Astrocyte of the cerebellum (primary cell): Measurements from ENCODE around the gene SCGN.

Experiments
- DNase-seq: peaks from one replicate; pipeline ENCODE4 v3.0.0-alpha.2; 2011; ENCODE audit warnings: low read depth
- H3K4me3 ChIP-seq: 2 replicates; pipeline ENCODE4 v1.5.1; 2011; ENCODE audit warnings: mild to moderate bottlenecking, low read depth, low read length, moderate library complexity
- in situ Hi-C: cut with HindIII; loops from 2 replicates; pipeline ENCODE4 v1.10.0; 2017; ENCODE audit warnings: low sequenced_read_pairs
- TF ChIP-seq, protein P1 (sequence below): IDR thresholded peaks from 2 replicates; pipeline ENCODE4 v1.5.1; 2012; ENCODE audit warnings: low read length, low read depth, moderate library complexity, mild to moderate bottlenecking; ENCODE audit errors: missing control alignments

The SCGN gene, protein sequence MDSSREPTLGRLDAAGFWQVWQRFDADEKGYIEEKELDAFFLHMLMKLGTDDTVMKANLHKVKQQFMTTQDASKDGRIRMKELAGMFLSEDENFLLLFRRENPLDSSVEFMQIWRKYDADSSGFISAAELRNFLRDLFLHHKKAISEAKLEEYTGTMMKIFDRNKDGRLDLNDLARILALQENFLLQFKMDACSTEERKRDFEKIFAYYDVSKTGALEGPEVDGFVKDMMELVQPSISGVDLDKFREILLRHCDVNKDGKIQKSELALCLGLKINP

DNA sequence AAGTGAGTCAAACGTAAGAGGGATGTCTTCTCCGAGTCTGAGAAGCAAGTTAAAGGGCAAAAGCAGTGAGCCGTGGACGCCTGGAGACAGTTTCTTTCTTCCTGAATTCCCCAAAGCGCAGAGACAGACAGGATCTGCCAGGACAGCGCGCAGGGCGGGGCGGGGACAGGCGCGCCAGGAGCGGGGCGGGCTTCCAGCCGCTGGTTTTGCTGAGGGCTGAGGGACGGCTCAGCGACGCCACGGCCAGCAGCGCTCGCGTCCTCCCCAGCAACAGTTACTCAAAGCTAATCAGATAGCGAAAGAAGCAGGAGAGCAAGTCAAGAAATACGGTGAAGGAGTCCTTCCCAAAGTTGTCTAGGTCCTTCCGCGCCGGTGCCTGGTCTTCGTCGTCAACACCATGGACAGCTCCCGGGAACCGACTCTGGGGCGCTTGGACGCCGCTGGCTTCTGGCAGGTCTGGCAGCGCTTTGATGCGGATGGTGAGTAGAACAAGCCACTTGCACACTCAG, at the start of gene SCGN:
Gene SCGN, plus strand, starts transcription at position 209 of the 509 bp plus-strand sequence. Its CDS starts 189 bp downstream, at position 398.
- in situ Hi-C loops, result no loop called here
- H3K4me3 ChIP-seq, result peak within 1 kb of the TSS; percentile 11
- peak; percentile 42 for DNase-seq
- TF ChIP-seq, protein P1, sequence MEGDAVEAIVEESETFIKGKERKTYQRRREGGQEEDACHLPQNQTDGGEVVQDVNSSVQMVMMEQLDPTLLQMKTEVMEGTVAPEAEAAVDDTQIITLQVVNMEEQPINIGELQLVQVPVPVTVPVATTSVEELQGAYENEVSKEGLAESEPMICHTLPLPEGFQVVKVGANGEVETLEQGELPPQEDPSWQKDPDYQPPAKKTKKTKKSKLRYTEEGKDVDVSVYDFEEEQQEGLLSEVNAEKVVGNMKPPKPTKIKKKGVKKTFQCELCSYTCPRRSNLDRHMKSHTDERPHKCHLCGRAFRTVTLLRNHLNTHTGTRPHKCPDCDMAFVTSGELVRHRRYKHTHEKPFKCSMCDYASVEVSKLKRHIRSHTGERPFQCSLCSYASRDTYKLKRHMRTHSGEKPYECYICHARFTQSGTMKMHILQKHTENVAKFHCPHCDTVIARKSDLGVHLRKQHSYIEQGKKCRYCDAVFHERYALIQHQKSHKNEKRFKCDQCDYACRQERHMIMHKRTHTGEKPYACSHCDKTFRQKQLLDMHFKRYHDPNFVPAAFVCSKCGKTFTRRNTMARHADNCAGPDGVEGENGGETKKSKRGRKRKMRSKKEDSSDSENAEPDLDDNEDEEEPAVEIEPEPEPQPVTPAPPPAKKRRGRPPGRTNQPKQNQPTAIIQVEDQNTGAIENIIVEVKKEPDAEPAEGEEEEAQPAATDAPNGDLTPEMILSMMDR, result no peak

DNA sequence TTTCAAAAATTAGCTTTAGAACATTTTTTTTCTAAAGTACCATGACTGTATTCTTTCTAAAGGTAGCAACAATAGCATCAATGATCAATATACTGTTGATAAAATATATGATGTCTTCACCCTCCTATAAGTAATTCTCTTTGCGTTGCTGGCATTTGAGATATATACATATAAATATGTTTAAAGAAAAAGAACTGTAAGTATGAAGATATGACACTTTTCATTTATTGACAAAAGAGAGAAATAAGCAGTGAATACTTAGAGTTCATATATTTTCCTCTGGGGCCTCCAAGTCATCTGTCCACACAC, 49.4 kb upstream of the SCGN start:
- H3K4me3 ChIP-seq, result no peak overlapping the region
- TF ChIP-seq, protein P1, result no peak
- in situ Hi-C loops, result no loop called here
- no peak for DNase-seq

DNA sequence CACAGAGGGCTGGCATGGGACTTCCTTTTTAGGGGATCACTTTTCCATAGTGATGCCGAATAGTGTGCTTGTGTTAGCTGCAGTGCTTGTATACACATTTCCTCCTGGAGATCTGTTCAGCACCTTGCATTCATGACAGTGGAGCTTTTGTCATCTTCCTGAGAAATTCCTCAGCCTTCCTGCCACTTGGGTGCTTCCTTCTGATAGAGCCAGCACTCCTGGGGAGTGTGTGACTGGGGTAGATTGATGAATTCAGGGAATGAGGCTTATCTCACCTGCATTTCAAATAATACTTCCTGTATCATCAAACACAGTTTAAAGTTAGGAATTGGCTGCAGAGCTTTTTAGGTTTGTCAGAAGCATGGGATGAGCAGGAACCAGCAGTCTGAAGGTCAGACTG, 48.8 kb upstream of the SCGN start:
- no peak overlapping the region for H3K4me3 ChIP-seq
- TF ChIP-seq, protein P1, result no peak
- no peak for DNase-seq
- in situ Hi-C loops, result no loop called here

DNA sequence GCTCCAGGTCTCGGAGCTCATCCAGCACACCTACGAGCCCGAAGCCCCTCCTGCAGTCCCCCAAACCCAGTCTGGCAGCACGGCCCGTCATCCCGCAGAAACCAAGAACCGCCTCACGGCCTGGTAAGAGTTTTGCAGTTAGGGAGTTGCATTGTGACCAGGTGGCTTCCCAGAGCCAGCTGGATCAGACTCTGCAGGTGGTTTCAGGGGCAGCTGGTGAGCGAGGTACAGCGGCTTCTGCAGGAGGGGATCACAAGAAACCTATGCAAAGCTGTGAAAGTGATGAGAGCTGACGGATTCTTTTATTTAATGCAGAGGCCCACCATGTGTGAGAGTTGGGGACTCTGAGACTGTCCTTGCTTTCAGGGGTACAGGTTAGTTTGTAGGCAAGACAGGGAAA, 45.9 kb upstream of the SCGN start:
- TF ChIP-seq, protein P1, result no peak
- DNase-seq, result no peak
- no peak overlapping the region for H3K4me3 ChIP-seq
- in situ Hi-C loops, result no loop called here

DNA sequence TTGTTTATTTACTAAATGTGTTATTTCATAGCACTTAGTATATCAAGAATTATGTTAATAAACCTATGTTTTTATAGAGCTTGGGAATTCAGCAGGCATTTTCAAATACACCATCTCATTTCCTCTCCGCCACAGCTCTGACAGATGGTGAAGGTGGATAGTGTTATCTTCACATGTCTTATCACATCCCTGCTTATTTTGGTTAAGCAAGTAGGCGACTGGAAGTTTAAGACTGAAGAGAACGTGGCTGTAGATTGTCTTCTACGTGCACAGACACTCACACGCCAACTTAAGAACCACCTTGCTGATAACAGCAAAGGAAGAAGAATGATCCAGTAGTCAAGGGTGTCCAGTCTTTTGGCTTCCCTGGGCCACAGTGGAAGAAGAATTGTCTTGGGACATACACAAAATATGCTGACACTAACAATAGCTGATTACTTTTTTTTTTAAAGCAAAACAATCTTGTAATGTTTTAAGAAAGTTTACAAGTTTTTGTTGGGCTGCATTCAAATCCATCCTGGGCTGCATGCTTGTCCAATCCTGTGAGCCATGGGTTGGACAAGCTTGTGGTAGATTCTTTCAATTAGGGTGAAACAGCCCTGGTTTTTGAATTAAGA, 43.3 kb upstream of the SCGN start:
- DNase-seq, result no peak
- in situ Hi-C loops, result no loop called here
- H3K4me3 ChIP-seq, result no peak overlapping the region
- TF ChIP-seq, protein P1, result no peak

DNA sequence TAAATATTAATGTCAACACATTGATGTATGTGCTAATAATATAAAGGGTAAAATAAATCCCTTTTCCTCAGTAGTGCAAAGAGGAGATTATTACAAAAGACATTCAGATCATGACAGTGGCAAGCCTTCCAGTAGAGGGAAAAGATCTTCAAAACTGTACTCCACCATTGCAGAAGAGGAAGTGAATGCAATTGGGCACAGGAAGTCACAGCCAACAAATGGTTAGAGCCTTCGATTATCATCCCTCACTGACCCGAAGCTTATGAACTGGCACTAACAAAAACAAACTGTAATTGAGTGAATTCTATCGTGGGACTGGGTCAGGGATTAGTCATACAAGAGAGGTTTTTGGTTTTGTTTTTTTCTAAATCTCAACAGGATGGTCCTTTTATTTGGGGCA, 39.3 kb upstream of the SCGN start:
- DNase-seq, result no peak
- in situ Hi-C loops, result no loop called here
- H3K4me3 ChIP-seq, result no peak overlapping the region
- TF ChIP-seq, protein P1, result no peak
